ENCODE measurements around the gene CDC73.

GRCh38 chr1:193259636-193260035 lies 137.8 kb downstream of the CDC73 start:
- TF ChIP-seq CTCF (IDR thresholded peaks at IDR 0.05; ENCODE audit: low read depth, low read length) (no peak), EZH2phosphoT487 (IDR thresholded peaks at IDR 0.05; ENCODE audit: low read depth) (no peak)

Data from OCI-LY3 (cell line).